ENCODE data around the gene MYO1D.
"Not testable (repeated sequence)": the region's sequence is repeated elsewhere in the genome, so short reads cannot be mapped to it uniquely, and the experiment has no call there.

MYO1D gene

DNA sequence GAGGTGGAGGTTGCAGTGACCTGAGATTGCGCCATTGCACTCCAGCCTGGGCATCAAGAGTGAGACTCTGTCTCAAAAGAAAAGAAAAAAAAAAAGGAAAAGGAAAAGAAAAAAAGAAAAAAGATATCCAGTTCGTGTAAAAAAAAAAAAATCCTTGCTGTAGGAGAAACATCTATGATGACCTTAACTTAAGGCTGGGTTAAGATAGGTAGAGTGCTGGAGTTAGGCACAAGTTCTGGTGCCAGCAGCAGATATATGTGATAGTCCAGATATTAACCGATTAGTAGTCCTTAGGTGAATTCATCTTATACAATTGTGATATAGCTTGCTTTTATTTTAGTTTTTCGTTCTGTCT is 415.4 kb downstream of the MYO1D start:
- TF ChIP-seq, protein P1, sequence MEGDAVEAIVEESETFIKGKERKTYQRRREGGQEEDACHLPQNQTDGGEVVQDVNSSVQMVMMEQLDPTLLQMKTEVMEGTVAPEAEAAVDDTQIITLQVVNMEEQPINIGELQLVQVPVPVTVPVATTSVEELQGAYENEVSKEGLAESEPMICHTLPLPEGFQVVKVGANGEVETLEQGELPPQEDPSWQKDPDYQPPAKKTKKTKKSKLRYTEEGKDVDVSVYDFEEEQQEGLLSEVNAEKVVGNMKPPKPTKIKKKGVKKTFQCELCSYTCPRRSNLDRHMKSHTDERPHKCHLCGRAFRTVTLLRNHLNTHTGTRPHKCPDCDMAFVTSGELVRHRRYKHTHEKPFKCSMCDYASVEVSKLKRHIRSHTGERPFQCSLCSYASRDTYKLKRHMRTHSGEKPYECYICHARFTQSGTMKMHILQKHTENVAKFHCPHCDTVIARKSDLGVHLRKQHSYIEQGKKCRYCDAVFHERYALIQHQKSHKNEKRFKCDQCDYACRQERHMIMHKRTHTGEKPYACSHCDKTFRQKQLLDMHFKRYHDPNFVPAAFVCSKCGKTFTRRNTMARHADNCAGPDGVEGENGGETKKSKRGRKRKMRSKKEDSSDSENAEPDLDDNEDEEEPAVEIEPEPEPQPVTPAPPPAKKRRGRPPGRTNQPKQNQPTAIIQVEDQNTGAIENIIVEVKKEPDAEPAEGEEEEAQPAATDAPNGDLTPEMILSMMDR (IDR thresholded peaks at IDR 0.05; ENCODE audit: low read depth, low read length), result no peak
- DNase-seq (ENCODE audit: low read depth in 2 of 2), result no peak
- H3K4me3 ChIP-seq (replicated peaks in 1 of 2; ENCODE audit: low read depth in 2 of 2, low read length in 2 of 2), result no peak overlapping the region

- TF ChIP-seq, protein P1 (IDR thresholded peaks at IDR 0.05; ENCODE audit: low read depth, low read length), result no peak
- no peak overlapping the region for H3K4me3 ChIP-seq (replicated peaks in 1 of 2; ENCODE audit: low read depth in 2 of 2, low read length in 2 of 2)
- no peak for DNase-seq (ENCODE audit: low read depth in 2 of 2)
Measured at GRCh38 chr17:32460054-32460453, 416.9 kb downstream of the MYO1D start.

GRCh38 chr17:32458371-32458770 is 418.6 kb downstream of the MYO1D start:
- DNase-seq (ENCODE audit: low read depth in 2 of 2), result no peak
- no peak overlapping the region for H3K4me3 ChIP-seq (replicated peaks in 1 of 2; ENCODE audit: low read depth in 2 of 2, low read length in 2 of 2)
- TF ChIP-seq, protein P1 (IDR thresholded peaks at IDR 0.05; ENCODE audit: low read depth, low read length), result no peak

DNA sequence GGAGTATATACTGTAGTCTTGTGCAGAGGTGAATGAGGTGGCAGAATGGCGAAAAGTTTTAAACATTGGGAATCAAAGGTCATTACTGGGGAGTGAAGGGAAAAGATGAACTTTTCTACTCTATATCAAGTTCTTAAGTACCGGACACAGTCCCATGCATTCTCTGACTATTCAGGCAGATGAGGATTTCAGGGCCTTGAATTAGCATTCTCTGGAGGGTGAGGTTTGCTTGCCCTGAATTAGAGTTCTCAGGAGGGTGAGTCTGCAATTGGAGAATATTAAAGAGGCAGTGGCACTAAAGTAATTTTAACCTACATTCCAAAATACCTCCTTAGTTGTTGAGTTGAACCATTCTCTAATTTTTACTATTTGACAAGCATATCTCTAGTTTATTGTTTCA is 423.6 kb downstream of the MYO1D start:
- TF ChIP-seq, protein P1 (IDR thresholded peaks at IDR 0.05; ENCODE audit: low read depth, low read length), result no peak
- DNase-seq (ENCODE audit: low read depth in 2 of 2), result no peak
- no peak overlapping the region for H3K4me3 ChIP-seq (replicated peaks in 1 of 2; ENCODE audit: low read depth in 2 of 2, low read length in 2 of 2)

GRCh38 chr17:32452281-32452680 is 424.6 kb downstream of the MYO1D start:
- DNase-seq (ENCODE audit: low read depth in 2 of 2), result no peak
- TF ChIP-seq, protein P1 (IDR thresholded peaks at IDR 0.05; ENCODE audit: low read depth, low read length), result no peak
- H3K4me3 ChIP-seq (replicated peaks in 1 of 2; ENCODE audit: low read depth in 2 of 2, low read length in 2 of 2), result no peak overlapping the region

DNA sequence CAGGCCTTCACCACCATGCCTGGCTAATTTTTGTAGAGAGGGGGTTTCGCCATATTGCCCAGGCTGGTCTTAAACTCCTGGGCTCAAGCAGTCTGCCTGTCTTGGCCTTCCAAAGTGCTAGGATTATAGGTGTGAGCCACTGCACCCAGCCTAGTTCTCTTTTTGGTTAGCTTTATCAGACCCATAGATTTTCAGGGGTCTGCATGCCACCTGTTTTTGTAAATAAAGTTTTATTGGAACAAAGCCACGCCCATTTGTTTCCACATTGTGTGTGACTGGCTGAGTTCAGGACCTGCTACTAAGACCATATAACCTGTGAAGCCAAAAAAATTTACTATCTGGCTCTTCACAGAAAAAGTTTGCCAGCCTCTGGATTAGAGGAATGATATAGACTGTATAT is 425.0 kb downstream of the MYO1D start:
- DNase-seq (ENCODE audit: low read depth in 2 of 2), result no peak
- TF ChIP-seq, protein P1 (IDR thresholded peaks at IDR 0.05; ENCODE audit: low read depth, low read length), result no peak
- H3K4me3 ChIP-seq (replicated peaks in 1 of 2; ENCODE audit: low read depth in 2 of 2, low read length in 2 of 2), result no peak overlapping the region

- not testable (repeated sequence) for H3K4me3 ChIP-seq (replicated peaks in 1 of 2; ENCODE audit: low read depth in 2 of 2, low read length in 2 of 2); DNase-seq (ENCODE audit: low read depth in 2 of 2)
Measured at GRCh38 chr17:32450379-32450778, 426.5 kb downstream of the MYO1D start.
